Endodermal cell (in vitro differentiated cells): ENCODE measurements around the gene C3orf85. TPM values are rescaled to one million over a fixed set of nuclear protein-coding genes. Genes with fewer than 3 reads are reported as not detected.

Source experiments
- DNase-seq: peaks from one replicate; pipeline ENCODE4 v3.0.0-alpha.2; 2017
- H3K27ac ChIP-seq: 2 replicates; pipeline ENCODE4 v1.5.1; 2013; ENCODE audit warnings: mild to moderate bottlenecking, low read depth, low read length, moderate library complexity
- H3K27me3 ChIP-seq: 2 replicates; pipeline ENCODE4 v1.6.1; 2013; ENCODE audit warnings: mild to moderate bottlenecking, low read length, moderate library complexity; ENCODE audit not compliant: insufficient read depth, control insufficient read depth, poor library complexity, severe bottlenecking
- H3K36me3 ChIP-seq: 2 replicates; pipeline ENCODE4 v1.7.0; 2013; ENCODE audit warnings: mild to moderate bottlenecking, low read length, moderate library complexity; ENCODE audit not compliant: control insufficient read depth, insufficient read depth
- H3K4me1 ChIP-seq: one replicate; pipeline ENCODE4 v1.7.0; 2013; ENCODE audit warnings: low read length; ENCODE audit not compliant: control insufficient read depth, insufficient read depth
- H3K4me3 ChIP-seq: 2 replicates; pipeline ENCODE4 v1.5.1; 2013; ENCODE audit warnings: mild to moderate bottlenecking, low read length, moderate library complexity
- H3K9ac ChIP-seq: 2 replicates; pipeline ENCODE4 v1.6.1; 2013; ENCODE audit warnings: mild to moderate bottlenecking, low read length, moderate library complexity; ENCODE audit not compliant: poor library complexity, severe bottlenecking; ENCODE audit errors: extremely low read depth
- H3K9me3 ChIP-seq: 2 replicates; pipeline ENCODE4 v1.6.1; 2013; ENCODE audit warnings: mild to moderate bottlenecking, low read length, moderate library complexity; ENCODE audit not compliant: control insufficient read depth
- H3K27ac Mint-ChIP-seq: 2 replicates; pipeline ENCODE4 v1.8.0; 2020; ENCODE audit warnings: mixed read lengths
- H3K27me3 Mint-ChIP-seq: 2 replicates; pipeline ENCODE4 v1.8.0; 2021; ENCODE audit warnings: mild to moderate bottlenecking, mixed read lengths; ENCODE audit not compliant: insufficient read depth
- H3K36me3 Mint-ChIP-seq: 2 replicates; pipeline ENCODE4 v1.8.0; 2020; ENCODE audit warnings: low read depth, mixed read lengths
- H3K4me1 Mint-ChIP-seq: 2 replicates; pipeline ENCODE4 v1.8.0; 2020; ENCODE audit warnings: mixed read lengths
- H3K4me3 Mint-ChIP-seq: 2 replicates; pipeline ENCODE4 v1.8.0; 2020; ENCODE audit warnings: mild to moderate bottlenecking, moderate library complexity, mixed read lengths
- H3K9me3 Mint-ChIP-seq: 2 replicates; pipeline ENCODE4 v1.8.0; 2020; ENCODE audit warnings: mild to moderate bottlenecking, mixed read lengths
- CTCF ChIP-seq: fragments of 200-600 bp; sonication (generic); conservative IDR thresholded peaks from 2 replicates; pipeline ENCODE4 v1.5.0; 2021; ENCODE audit warnings: antibody characterized with exemption, mild to moderate bottlenecking
- WGBS, 2 experiments: methylation state at CpG; one replicate each; pipeline versions ENCODE4 v1.1.5 to v1.1.7; 2013; ENCODE audit warnings: missing lambda C conversion rate in 2 of 2, mixed read lengths in 1 of 2; ENCODE audit not compliant: insufficient coverage in 1 of 2, insufficient read length in 1 of 2; 5-methylcytosine and 5-hydroxymethylcytosine counted together
- total RNA-seq, 2 donors: library from RNA; stranded (reverse); fragmentation: NEBNext Ultra II Directional in 1 of 2; extraction: Animal tissue kit (Norgen Biotek cat#: 25700) in 1 of 2; gene quantifications; 2 replicates in 1 of 2; 3 replicates in 1 of 2; pipeline ENCODE4 v1.2.1, GENCODE V29; 2021

C3orf85 gene
- total RNA-seq, 2 donors from 2014 or later: not detected

GRCh38 chr3:109187390-109187789, 50.9 kb downstream of the C3orf85 start:
- H3K36me3 ChIP-seq: no peaks in the 10 kb centered on the region
- no peaks in the 10 kb centered on the region for H3K27me3 ChIP-seq
- no peak overlapping the region for H3K27ac ChIP-seq
- no peak for TF ChIP-seq CTCF
- no peaks in the 10 kb centered on the region for H3K9me3 Mint-ChIP-seq
- H3K9me3 ChIP-seq: no peaks in the 10 kb centered on the region
- WGBS, 2 experiments: 71 to 77% methylated on average over 4 to 5 of the region's 5 CpGs
- DNase-seq: peak; percentile 79
- H3K4me1 Mint-ChIP-seq: peaks cover 3% of the 10 kb centered on the region
- no peaks in the 10 kb centered on the region for H3K27me3 Mint-ChIP-seq
- no peak overlapping the region for H3K9ac ChIP-seq
- H3K4me3 Mint-ChIP-seq: no peak overlapping the region
- H3K4me3 ChIP-seq: no peak overlapping the region
- no peak overlapping the region for H3K27ac Mint-ChIP-seq
- no peaks in the 10 kb centered on the region for H3K36me3 Mint-ChIP-seq
- H3K4me1 ChIP-seq: no peaks in the 10 kb centered on the region

DNA sequence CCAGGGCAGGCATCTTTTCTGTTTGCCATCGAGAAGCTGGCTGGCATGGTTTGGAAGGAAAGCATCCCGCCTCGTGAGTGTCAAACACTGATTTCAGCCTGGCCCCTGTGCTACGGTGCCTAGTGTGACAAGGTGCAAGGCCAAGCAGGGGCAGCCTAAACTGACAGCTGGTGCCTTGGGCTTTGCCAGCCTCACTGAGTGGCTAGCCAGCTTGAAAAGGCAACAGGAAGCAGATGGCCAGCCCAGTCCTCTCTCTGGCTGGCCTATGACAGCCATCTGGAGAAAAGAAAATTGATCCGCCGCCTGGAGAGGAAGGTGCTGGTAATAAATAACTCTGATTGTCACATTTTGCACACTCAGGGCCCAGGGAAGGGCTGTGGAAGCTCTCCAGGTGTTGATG, 52.2 kb downstream of the C3orf85 start:
- no peaks in the 10 kb centered on the region for H3K36me3 Mint-ChIP-seq
- Histone ChIP-seq H3K27me3 (no peaks in the 10 kb centered on the region), H3K9ac (no peak overlapping the region), H3K27ac (peak overlapping the region; percentile 44), H3K4me3 (no peak overlapping the region), H3K4me1 (no peaks in the 10 kb centered on the region), H3K9me3 (no peaks in the 10 kb centered on the region), H3K36me3 (no peaks in the 10 kb centered on the region)
- H3K4me3 Mint-ChIP-seq: no peak overlapping the region
- peaks cover 3% of the 10 kb centered on the region for H3K4me1 Mint-ChIP-seq
- 92 to 96% methylated on average over 2 to 6 of the region's 6 CpGs for WGBS, 2 experiments
- H3K9me3 Mint-ChIP-seq: no peaks in the 10 kb centered on the region
- no peak overlapping the region for H3K27ac Mint-ChIP-seq
- peak; percentile 51 for DNase-seq
- no peak for TF ChIP-seq CTCF
- H3K27me3 Mint-ChIP-seq: no peaks in the 10 kb centered on the region

GRCh38 chr3:109191421-109191820, 54.9 kb downstream of the C3orf85 start:
- H3K9ac ChIP-seq: no peak overlapping the region
- TF ChIP-seq CTCF: no peak
- no peaks in the 10 kb centered on the region for H3K36me3 Mint-ChIP-seq
- H3K27me3 Mint-ChIP-seq: no peaks in the 10 kb centered on the region
- no peaks in the 10 kb centered on the region for H3K4me1 ChIP-seq
- 100% methylated on average over 1 of the region's 1 CpG; no CpG with 5 or more reads in 1 of the 2 experiments for WGBS, 2 experiments
- peaks cover 3% of the 10 kb centered on the region for H3K4me1 Mint-ChIP-seq
- H3K4me3 ChIP-seq: no peak overlapping the region
- no peaks in the 10 kb centered on the region for H3K9me3 Mint-ChIP-seq
- no peak overlapping the region for H3K27ac Mint-ChIP-seq
- DNase-seq: no peak
- H3K36me3 ChIP-seq: no peaks in the 10 kb centered on the region
- no peaks in the 10 kb centered on the region for H3K9me3 ChIP-seq
- no peak overlapping the region for H3K27ac ChIP-seq
- no peak overlapping the region for H3K4me3 Mint-ChIP-seq
- H3K27me3 ChIP-seq: no peaks in the 10 kb centered on the region
